HG02763 (cell line): ENCODE measurements around the gene KATNAL2.
A peak's percentile ranks its signal among the peaks of the same experiment; 100 is the strongest.

Experiments
- ATAC-seq: cut with Tn5 transposase; IDR thresholded peaks from one replicate; pipeline ENCODE4 v1.9.1; 2021; ENCODE audit warnings: mild to moderate bottlenecking, moderate library complexity; ENCODE audit not compliant: unreplicated experiment

KATNAL2 gene

GRCh38 chr18:46917108-46917802 is at the start of gene KATNAL2, which contains the start of gene PIAS2:
Gene KATNAL2 (plus strand): TSS chr18:46917602. CDS start chr18:46946873, 29,271 bp downstream.
Gene PIAS2 (minus strand): TSS chr18:46917507. CDS start chr18:46917345, 162 bp downstream.
- ATAC-seq: peak; percentile 89

- no peak for ATAC-seq
Observed at GRCh38 chr18:46868169-46868921, 49.1 kb upstream of the KATNAL2 start.

GRCh38 chr18:46877329-46877987 is 39.9 kb upstream of the KATNAL2 start:
- no peak for ATAC-seq

GRCh38 chr18:46883180-46883579 is 34.2 kb upstream of the KATNAL2 start:
- no peak for ATAC-seq

- ATAC-seq: no peak
Observed at GRCh38 chr18:46886893-46887292, 30.5 kb upstream of the KATNAL2 start.

GRCh38 chr18:46888965-46889364 is 28.4 kb upstream of the KATNAL2 start:
- ATAC-seq: no peak

GRCh38 chr18:46891742-46892214 is 25.6 kb upstream of the KATNAL2 start:
- ATAC-seq: peak; percentile 75

GRCh38 chr18:46892842-46893241 is 24.6 kb upstream of the KATNAL2 start:
- peak; percentile 48 for ATAC-seq

GRCh38 chr18:46893360-46893759 is 24.0 kb upstream of the KATNAL2 start:
- no peak for ATAC-seq

GRCh38 chr18:46894124-46894523 is 23.3 kb upstream of the KATNAL2 start:
- ATAC-seq: no peak

GRCh38 chr18:46899274-46899948 is 18.0 kb upstream of the KATNAL2 start:
- ATAC-seq: peak; percentile 51

GRCh38 chr18:46903406-46903805 is 14.0 kb upstream of the KATNAL2 start:
- ATAC-seq: no peak

GRCh38 chr18:46909497-46909896 is 7.9 kb upstream of the KATNAL2 start:
- ATAC-seq: no peak

GRCh38 chr18:46910856-46911255 is 6.5 kb upstream of the KATNAL2 start:
- ATAC-seq: no peak

GRCh38 chr18:46915800-46916550 is 1.4 kb upstream of the KATNAL2 start:
- ATAC-seq: no peak

- ATAC-seq: no peak
Observed at GRCh38 chr18:46916551-46917107, 773 bp upstream of the KATNAL2 start.

- ATAC-seq: no peak
Observed at GRCh38 chr18:46917803-46918600, 600 bp downstream of the KATNAL2 start.

- no peak for ATAC-seq
Observed at GRCh38 chr18:46920067-46920466, 2.7 kb downstream of the KATNAL2 start.

- ATAC-seq: no peak
Observed at GRCh38 chr18:46920653-46921052, 3.3 kb downstream of the KATNAL2 start.
